Peyer's patch (tissue), 4 donors: ENCODE data around the gene TWSG1. TPM values are rescaled to one million over a fixed set of nuclear protein-coding genes. Genes with fewer than 3 reads are reported as not detected.
"Not testable (repeated sequence)": the region's sequence is repeated elsewhere in the genome, so short reads cannot be mapped to it uniquely, and the experiment has no call there.

ENCODE experiments used
- DNase-seq, 3 donors: peaks; one replicate each; pipeline ENCODE4 v3.0.0-alpha.2; 2017 to 2019
- H3K27ac ChIP-seq, 4 donors: fragments of 200-600 bp; sonication (generic); one replicate each; pipeline ENCODE4 v1.5.1; 2016 to 2019
- H3K27me3 ChIP-seq, 2 donors: fragments of 200-600 bp; sonication (generic); one replicate each; pipeline ENCODE4 v1.5.1; 2019
- H3K36me3 ChIP-seq, 3 donors: fragments of 200-600 bp; sonication (generic); one replicate each; pipeline ENCODE4 v1.5.1; 2016 to 2019
- H3K4me1 ChIP-seq, 4 donors: fragments of 200-600 bp; sonication (generic); one replicate each; pipeline ENCODE4 v1.5.1; 2016 to 2019
- H3K4me3 ChIP-seq, 4 donors: fragments of 200-600 bp; sonication (generic); 1 replicate in 3 of 4; 2 replicates in 1 of 4; pipeline ENCODE4 v1.5.1; 2016 to 2019; ENCODE audit warnings: mild to moderate bottlenecking in 1 of 4
- H3K9me3 ChIP-seq, 4 donors: fragments of 200-600 bp; sonication (generic); one replicate each; pipeline ENCODE4 v1.5.1; 2016 to 2019; ENCODE audit warnings: mild to moderate bottlenecking in 1 of 4
- POLR2A ChIP-seq, 2 donors: fragments of 450-650 bp; IDR thresholded peaks; one replicate each; pipeline ENCODE4 v1.5.1; 2017; ENCODE audit warnings: antibody characterized with exemption in 2 of 2, mild to moderate bottlenecking in 2 of 2, moderate library complexity in 2 of 2
- total RNA-seq, 4 donors: library from RNA; depleted of rRNA; stranded (reverse); fragments of >200 nt; gene quantifications; one replicate each; pipeline ENCODE4 v1.1.0, GENCODE V29; 2016
- TF ChIP-seq, protein P1 (sequence below), 6 experiments: fragments of 450-650 bp in 4 of 6; fragments of 200-600 bp in 2 of 6; sonication (generic) in 1 of 6; IDR thresholded peaks; one replicate each; pipeline ENCODE4 v1.5.1; 2017 to 2019; ENCODE audit warnings: antibody characterized with exemption in 6 of 6, mild to moderate bottlenecking in 3 of 6, moderate library complexity in 1 of 6

TWSG1 gene
- total RNA-seq, 4 donors from 2014 or later: 7.5 to 12.4 (median 10.5) TPM

DNA sequence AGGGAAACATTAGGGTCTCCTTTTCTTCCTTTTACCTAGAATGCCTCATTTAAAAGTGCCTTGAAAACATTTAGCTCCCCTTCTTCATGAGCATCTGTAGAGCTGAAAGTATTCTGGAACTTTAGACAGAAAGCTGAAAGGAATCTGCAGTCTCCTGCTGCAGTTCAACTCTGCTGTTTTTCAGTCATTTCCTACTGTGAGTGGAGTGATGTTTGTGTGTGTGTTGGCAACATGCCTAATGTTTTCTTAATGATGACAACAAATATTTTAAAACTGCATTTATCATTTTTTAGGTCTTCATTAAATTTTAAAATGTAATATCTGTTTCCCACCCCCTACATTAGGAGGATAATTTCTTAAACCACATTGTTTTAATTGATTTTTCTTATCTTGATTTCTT is 66.6 kb downstream of the TWSG1 start:
- Histone ChIP-seq H3K27ac (no peak overlapping the region), H3K36me3 (peaks cover 0 to 3% (median 0%) of the 10 kb centered on the region in 3 donors), H3K27me3 (no peaks in the 10 kb centered on the region), H3K9me3 (no peaks in the 10 kb centered on the region), H3K4me3 (no peak overlapping the region), H3K4me1 (no peaks in the 10 kb centered on the region)
- no peak for TF ChIP-seq POLR2A (IDR thresholded peaks at IDR 0.05)
- TF ChIP-seq, protein P1, sequence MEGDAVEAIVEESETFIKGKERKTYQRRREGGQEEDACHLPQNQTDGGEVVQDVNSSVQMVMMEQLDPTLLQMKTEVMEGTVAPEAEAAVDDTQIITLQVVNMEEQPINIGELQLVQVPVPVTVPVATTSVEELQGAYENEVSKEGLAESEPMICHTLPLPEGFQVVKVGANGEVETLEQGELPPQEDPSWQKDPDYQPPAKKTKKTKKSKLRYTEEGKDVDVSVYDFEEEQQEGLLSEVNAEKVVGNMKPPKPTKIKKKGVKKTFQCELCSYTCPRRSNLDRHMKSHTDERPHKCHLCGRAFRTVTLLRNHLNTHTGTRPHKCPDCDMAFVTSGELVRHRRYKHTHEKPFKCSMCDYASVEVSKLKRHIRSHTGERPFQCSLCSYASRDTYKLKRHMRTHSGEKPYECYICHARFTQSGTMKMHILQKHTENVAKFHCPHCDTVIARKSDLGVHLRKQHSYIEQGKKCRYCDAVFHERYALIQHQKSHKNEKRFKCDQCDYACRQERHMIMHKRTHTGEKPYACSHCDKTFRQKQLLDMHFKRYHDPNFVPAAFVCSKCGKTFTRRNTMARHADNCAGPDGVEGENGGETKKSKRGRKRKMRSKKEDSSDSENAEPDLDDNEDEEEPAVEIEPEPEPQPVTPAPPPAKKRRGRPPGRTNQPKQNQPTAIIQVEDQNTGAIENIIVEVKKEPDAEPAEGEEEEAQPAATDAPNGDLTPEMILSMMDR (IDR thresholded peaks at IDR 0.05): no peak
- no peak for DNase-seq

DNA sequence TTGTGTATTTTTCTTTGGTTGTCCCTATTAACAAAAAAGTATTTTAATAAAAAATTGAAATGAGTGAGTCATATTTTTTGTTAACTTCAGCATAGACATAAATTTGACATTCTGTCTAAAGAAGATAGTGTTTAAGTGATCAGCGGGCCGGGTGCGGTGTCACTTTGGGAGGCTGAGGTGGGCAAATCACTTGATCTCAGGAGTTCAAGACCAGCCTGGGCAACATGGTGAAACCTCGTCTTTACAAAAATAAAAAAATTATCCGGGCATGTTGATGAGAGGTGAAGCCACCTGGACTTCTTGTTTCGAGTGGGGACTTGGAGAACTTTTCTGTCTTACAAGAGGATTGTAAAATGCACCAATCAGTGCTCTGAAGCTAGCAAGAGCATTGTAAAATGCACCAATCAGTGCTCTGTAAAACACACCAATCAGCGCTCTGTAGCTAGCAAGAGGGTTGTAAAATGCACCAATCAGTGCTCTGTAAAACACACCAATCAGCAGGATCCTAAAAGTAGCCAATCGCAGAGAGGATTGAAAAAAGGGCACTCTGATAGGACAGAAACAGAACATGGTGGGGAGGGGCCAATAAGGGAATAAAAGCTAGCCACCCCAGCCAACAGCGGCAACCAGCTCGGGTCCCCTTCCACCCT is 67.9 kb downstream of the TWSG1 start:
- DNase-seq, H3K27me3 ChIP-seq, H3K36me3 ChIP-seq, H3K9me3 ChIP-seq, H3K27ac ChIP-seq, H3K4me1 ChIP-seq, H3K4me3 ChIP-seq: not testable (repeated sequence)

DNA sequence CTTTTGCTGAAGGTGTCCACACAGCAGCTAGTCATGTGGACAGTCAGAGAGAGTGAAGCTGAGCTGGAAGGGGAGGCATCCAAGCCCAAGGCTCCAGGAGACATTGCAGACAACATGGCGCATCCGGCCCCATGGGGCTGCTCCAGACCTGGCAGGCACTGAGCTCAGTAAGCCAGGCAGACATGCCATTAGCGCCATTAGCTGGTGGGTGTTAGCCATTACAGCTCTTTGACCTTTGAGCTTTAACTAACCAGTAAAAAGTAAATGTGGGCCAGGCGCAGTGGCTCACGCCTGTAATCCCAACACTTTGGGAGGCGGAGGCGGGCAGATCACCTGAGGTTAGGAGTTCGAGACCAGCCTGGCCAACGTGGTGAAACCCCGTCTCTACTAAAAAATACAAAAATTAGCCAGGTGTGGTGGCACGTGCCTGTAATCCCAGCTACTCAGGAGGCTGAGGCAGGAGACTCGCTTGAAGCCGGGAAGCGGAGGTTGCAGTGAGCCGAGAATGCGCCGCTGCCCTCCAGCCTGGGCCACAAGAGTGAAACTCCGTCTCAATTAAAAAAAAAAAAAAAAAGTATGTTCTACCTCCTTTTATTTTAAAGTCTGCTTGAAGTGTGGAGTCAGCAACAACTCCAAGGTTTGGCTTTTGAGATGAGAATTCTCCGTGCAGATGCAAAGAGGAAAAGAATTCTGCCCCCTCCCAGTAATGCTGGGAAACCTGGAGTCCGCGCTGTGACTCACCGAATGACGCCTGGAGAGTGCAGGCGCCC is 69.4 kb downstream of the TWSG1 start:
- Histone ChIP-seq H3K27ac (no peak overlapping the region), H3K9me3 (no peaks in the 10 kb centered on the region), H3K4me1 (no peaks in the 10 kb centered on the region), H3K36me3 (no peaks in the 10 kb centered on the region), H3K4me3 (no peak overlapping the region), H3K27me3 (no peaks in the 10 kb centered on the region)
- TF ChIP-seq POLR2A (IDR thresholded peaks at IDR 0.05): no peak
- TF ChIP-seq, protein P1 (IDR thresholded peaks at IDR 0.05): no peak
- DNase-seq: no peak

DNA sequence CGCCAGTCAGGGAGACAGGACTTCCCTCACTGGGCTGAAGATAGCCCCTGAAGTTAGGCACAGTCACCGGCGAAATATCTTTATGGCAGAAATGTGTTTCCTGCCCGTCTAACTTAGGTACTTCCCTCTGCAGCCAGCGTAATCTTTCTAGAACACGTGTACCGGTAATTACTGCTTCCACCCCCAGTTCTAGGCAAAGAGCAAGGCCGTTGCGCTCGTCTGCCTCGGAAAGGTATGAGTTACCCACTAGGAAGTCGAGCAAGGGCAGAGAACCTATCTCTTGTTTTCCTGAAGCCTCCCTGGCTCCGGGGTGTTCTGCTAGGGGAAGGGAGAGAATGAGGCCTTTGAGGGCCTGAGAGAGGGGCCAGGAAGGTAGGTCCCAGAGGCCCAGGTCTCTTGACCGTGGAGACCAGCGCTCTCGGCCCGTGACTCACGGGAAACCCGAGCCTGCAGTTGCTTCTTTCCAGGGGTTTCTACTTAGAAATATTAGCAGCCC is 70.0 kb downstream of the TWSG1 start:
- Histone ChIP-seq H3K9me3 (no peaks in the 10 kb centered on the region), H3K4me1 (no peaks in the 10 kb centered on the region), H3K27ac (no peak overlapping the region), H3K4me3 (no peak overlapping the region), H3K27me3 (no peaks in the 10 kb centered on the region), H3K36me3 (no peaks in the 10 kb centered on the region)
- TF ChIP-seq, protein P1 (IDR thresholded peaks at IDR 0.05): no peak
- no peak for TF ChIP-seq POLR2A (IDR thresholded peaks at IDR 0.05)
- no peak for DNase-seq

DNA sequence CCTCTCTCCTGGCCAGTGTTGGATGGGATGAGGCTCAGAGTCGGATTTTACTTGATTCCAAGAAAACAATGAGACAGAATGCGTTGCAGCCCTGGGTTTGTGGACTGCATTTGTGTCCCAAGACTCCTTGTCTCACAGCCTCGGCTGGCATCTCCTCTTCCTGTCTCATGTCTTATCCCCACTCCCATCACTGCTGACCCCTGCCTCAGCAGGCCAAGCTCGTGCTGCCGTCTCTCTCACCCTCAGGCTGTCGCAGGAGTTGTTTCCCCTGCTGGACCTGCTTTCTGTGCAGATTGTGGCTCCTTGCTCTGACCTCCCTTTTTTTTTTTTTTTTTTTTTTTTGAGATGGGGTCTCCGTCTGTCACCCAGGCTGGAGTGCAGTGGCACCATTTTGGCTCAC is 70.6 kb downstream of the TWSG1 start:
- DNase-seq: no peak
- H3K4me3 ChIP-seq: no peak overlapping the region
- no peak overlapping the region for H3K27ac ChIP-seq
- no peaks in the 10 kb centered on the region for H3K4me1 ChIP-seq
- TF ChIP-seq, protein P1 (IDR thresholded peaks at IDR 0.05): no peak
- TF ChIP-seq POLR2A (IDR thresholded peaks at IDR 0.05): no peak
- no peaks in the 10 kb centered on the region for H3K9me3 ChIP-seq
- no peaks in the 10 kb centered on the region for H3K36me3 ChIP-seq
- no peaks in the 10 kb centered on the region for H3K27me3 ChIP-seq

DNA sequence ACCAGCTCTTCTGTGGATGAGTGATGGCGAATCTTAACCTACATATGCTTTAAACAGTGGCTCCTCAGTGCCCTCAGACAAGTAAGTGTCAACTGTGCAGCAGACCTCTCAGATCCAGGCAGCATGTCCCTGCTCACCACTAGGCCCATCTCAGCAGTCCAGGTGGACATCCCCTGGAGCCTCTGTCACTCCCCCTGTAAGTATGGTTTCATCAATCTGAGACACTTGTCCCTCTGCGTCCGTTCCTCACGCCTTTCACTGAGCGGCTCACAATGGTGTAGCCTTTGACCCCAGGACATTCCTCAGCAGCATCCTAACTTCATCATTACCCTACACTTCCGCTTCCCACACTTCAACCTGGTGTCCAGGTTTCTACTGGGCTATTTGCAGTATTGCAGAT is 71.4 kb downstream of the TWSG1 start:
- TF ChIP-seq, protein P1 (IDR thresholded peaks at IDR 0.05): no peak
- no peak for TF ChIP-seq POLR2A (IDR thresholded peaks at IDR 0.05)
- no peak for DNase-seq
- no peak overlapping the region for H3K4me3 ChIP-seq
- H3K4me1 ChIP-seq: no peaks in the 10 kb centered on the region
- H3K36me3 ChIP-seq: no peaks in the 10 kb centered on the region
- no peaks in the 10 kb centered on the region for H3K27me3 ChIP-seq
- no peak overlapping the region for H3K27ac ChIP-seq
- no peaks in the 10 kb centered on the region for H3K9me3 ChIP-seq
